GM18951 (cell line): ENCODE results near the gene CRKL.
"Not testable (repeated sequence)": the region's sequence is repeated elsewhere in the genome, so short reads cannot be mapped to it uniquely, and the experiment has no call there.

Experiments
- POLR2A ChIP-seq: IDR thresholded peaks from 4 replicates; pipeline ENCODE4 v1.6.1; 2011; ENCODE audit warnings: mild to moderate bottlenecking; ENCODE audit not compliant: insufficient read length, insufficient read depth; ENCODE audit errors: extremely low read depth
- in situ Hi-C: fragments of 300-500 bp; cut with MboI; formaldehyde crosslinking; loops from one replicate; pipeline ENCODE4 v1.12.0; 2022; ENCODE audit warnings: low sequenced_read_pairs, mixed read lengths, inconsistent platforms; ENCODE audit not compliant: unreplicated experiment

CRKL gene

DNA sequence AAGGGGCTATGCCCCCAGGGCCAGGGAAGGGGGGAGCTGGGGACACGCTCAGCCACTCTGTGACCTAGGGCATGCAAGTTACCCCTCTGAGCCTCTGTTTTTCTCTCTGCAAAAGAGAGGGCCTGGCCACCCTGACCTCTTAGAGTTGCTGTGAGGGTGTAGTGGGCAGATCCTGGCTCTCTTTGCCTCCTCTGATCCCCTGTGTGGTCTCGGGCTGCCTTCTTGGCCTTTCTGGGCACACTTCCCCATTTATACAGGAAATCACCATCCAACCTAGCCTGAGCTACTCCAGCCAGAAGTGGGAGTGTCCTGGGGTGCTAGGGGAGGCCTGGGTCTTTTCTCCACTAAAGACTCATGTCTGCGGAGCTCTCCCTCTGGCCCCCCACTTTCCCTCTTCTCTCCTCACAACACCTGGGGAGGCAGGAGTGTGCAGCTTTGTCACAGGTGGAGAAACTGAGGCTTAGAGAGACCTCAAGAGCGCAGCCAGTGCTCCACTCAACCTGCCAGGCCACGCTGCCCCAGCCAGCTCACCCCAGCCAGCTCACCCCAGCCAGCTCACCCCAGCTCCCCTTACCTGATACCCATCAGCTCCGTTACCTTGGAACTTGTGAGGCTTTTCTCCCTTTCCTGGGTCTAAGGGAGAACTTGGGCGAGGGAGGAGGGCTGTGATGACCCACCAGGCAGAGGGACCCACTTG lies 51.2 kb downstream of the CRKL start:
- no peak for TF ChIP-seq POLR2A
- in situ Hi-C loops, result no loop called here

DNA sequence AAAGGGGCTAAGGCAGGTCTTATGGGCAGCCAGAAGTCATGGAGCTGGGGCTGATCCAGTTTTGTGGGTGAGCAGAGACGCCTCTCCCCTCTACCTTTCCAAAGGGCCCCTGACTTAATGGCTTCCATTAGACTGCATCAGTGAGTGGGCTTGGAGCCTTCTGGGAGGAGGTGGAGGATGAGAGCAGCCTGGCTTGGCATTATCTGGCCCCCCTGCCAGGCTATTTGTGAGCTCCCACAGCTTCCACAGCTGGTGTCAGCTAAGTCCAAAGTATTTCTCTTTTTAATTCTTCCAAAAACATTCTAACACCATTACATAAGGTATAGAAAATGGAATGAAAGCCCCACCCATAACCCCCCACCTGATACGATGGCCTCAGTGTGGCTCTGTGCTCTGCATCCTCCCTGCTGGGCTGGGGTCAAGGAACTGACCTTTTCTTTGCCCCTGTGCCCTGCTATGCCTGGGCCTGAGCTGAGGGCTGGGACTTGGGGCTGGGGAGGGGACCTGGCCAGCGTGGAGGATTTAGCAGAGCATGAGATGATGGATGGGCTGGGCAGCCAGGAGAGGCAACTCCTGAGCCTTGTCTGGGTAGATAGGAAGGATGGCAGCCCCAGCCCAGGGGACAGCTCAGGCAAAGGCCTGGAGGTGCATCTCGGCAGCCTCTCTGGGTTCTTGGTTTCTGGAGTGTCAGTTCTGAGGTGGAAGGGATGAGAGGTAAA lies 53.9 kb downstream of the CRKL start:
- in situ Hi-C loops, result no loop called here
- TF ChIP-seq POLR2A, result no peak

DNA sequence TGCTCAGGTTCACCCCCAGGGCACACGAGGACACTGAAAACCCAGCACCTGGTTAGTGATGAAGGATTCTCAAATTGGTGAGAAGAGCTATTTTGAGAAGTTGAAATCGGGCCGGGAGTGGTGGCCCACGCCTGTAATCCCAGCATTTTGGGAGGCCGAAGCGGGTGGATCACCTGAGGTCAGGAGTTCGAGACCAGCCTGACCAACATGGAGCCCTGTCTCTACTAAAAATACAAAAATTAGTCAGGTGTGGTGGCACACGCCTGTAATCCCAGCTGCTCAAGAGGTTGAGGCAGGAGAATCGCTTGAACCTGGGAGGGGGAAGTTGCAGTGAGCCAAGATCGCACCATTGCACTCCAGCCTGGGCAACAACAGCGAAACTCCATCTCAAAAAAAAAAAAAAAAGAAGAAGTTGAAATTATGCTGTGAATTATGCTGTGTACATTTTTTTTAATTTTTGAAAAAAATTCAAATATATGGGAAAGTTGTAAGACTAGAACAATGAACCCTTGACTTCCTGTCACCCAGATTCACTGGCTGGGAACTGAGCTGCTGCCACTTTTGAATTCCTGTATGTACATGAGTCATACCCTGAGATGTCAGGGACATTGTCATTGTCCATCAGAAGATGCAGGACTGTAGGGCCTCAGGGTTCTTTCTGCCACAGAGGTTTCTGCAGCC lies 54.9 kb downstream of the CRKL start:
- in situ Hi-C loops, result not testable (repeated sequence)

DNA sequence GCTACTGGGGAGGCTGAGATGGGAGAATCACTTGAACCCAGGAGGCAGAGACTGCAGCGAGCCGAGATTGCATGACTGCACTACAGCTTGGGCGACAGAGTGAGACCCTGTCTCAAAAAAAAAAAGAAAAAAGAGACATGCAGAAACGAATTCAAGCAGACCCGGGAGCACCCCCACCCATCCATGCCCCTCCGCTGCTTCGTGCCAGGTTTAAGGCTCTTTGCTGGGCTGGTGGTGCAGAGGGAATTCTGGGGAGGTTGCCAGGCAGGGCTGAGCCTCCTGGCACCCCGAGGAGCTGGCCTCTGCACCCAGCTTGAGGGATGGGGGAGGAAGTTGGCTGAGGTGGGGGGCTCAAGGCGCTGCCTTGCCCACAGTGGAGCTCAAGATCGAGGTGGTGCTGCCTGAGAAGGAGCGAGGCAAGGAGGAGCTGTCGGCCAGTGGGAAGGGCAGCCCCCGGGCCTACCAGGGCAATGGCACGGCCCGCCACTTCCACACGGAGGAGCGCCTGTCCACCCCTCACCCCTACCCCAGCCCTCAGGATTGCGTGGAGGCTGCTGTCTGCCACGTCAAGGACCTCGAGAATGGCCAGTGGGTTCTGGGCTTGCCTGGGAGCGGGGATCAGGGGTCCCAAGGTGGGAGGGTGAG lies 55.8 kb downstream of the CRKL start:
- in situ Hi-C loops, result no loop called here
- no peak for TF ChIP-seq POLR2A

DNA sequence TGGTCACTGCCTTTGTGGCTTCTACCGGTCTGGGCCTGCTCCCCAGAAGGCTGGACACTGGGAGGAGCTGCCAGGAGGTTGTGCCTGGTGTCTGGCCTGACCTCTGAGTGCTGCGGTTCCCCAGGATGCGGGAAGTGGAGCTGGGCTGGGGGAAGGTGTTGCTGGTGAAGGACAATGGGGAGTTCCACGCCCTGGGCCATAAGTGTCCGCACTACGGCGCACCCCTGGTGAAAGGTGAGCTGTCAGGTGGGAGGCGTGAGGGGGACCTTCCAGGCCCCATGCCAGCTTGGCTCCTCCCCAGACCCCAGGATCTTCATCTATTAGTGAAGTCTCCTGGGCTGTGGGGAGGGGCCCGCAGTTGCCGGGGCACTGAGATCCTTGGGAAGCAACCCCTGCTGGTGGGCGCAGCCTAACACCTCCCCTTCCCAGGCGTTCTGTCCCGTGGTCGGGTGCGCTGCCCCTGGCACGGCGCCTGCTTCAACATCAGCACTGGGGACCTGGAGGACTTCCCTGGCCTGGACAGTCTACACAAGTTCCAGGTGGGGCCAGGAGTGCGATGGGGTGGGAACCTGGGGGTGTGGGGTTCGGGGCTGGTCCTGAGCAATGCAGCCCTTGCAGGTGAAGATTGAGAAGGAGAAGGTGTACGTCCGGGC lies 56.6 kb downstream of the CRKL start:
- in situ Hi-C loops, result no loop called here
- TF ChIP-seq POLR2A, result no peak

DNA sequence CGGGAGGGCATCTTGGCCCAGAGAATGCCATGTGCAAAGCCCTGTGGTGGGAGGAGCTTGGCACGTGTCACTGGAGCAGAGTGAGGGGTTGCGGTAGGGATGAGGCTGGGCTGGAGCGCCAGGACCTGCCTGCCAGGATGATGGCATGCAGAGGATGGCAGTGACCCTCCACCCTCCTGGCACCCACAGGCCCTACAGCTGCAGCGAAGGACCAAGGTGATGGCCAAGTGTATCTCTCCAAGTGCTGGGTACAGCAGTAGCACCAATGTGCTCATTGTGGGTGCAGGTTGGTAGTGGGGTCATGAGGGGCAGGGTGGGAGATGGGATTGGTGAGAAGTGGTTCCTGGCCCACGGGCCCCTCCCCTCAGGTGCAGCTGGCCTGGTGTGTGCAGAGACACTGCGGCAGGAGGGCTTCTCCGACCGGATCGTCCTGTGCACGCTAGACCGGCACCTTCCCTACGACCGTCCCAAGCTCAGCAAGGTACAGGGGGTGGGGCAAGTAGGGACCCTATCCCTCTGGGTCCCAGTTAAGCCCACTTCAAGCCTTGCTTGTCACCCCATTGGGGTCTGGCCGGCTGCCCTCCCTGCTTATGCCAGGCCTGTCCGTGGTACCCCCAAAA lies 57.2 kb downstream of the CRKL start:
- TF ChIP-seq POLR2A, result no peak
- in situ Hi-C loops, result no loop called here

DNA sequence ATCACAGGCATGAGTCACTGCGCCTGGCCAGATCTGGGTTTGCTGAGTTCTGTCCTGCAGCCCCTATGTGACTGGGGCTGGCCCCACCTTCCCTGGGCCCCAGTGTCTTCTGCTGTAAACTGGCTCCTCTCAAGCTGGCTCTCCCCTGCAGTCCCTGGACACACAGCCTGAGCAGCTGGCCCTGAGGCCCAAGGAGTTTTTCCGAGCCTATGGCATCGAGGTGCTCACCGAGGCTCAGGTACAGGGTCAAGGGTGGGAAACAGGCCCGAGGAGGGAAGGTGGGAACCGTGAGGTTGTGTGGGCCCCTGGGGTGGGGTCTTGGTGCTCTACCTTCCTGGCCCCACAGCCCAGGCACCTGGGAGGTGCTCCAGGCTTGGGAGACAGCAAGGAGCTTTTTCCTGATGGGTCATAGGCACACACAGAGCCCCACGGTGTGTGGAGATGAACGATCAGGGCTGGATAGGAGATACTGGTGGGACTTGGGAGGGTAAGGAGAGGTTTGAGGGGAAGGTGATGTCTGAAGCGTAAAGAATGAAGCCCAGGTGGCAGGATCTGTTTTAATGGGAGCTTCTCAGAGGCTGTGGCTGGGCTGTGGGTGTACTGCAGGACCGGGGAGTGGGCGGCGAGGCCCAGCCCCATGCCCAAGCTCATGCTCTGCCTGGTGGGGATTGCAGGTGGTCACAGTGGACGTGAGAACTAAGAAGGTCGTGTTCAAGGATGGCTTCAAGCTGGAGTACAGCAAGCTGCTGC lies 58.5 kb downstream of the CRKL start:
- in situ Hi-C loops, result no loop called here

DNA sequence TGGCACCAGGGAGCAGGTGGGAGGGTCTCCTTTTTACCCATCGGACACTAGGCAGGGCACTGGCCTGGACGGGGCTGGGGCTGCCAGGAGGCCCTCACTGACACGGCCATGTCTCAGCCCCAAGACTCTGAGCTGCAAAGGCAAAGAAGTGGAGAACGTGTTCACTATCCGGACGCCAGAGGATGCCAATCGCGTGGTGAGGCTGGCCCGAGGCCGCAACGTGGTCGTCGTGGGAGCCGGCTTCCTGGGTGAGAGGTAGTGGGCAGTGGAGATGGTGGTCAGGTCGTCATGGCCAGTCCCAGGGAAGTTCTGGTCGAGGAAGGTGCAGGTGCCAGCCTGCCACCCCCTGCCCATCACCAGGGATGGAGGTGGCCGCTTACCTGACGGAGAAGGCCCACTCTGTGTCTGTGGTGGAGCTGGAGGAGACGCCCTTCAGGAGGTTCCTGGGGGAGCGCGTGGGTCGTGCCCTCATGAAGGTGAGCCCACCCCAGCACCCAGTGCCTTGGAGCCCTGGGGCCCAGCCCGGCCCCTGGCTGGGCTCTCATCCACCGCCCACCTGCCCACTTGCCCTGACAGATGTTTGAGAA lies 59.2 kb downstream of the CRKL start:
- TF ChIP-seq POLR2A, result no peak
- in situ Hi-C loops, result no loop called here

More for the DNA sequence above, 58.5 kb downstream of the CRKL start:
- no peak for TF ChIP-seq POLR2A

DNA sequence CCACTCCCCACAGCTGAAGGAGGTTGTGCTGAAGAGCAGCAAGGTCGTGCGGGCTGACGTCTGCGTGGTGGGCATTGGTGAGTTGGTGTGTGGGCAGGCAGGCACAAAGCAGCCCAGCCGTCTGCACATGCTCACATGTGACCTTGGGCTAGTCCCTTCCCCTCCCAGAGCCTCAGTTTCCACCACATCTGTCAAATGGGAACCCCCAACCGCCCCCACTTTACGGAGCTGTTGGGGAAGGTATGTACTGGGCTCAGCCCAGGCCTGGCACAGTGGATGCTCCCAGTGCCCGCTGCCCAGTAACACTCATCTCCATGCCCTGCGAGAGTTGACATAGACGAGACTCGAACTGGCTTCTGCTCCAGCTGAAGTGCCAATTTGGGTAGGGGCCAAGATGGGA lies 59.8 kb downstream of the CRKL start:
- TF ChIP-seq POLR2A, result no peak
- in situ Hi-C loops, result no loop called here

DNA sequence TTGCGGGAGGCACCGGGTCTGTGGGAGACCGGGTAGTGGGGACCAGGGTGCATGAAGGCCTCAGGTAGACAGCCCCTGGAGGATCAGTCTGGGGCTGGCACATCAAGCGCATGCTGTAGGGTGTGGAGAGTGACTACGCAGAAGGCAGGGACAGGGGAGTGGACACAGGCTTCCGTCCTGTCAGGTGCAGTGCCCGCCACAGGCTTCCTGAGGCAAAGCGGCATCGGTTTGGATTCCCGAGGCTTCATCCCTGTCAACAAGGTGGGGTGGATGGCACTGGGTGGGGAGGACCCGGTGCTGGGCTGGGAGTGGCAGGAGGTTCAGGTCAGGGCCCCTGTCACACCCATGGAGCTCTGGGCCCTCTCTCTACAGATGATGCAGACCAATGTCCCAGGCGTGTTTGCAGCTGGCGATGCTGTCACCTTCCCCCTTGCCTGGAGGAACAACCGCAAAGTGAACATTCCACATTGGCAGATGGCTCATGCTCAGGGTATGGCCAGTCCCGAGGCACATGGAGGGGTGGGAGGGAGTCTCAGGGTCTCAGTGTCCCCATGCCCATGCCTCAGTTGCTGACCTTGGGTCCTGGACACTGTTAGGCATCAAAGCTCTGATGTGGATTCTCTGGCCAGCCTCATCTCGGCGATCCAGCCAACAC lies 60.4 kb downstream of the CRKL start:
- in situ Hi-C loops, result no loop called here

DNA sequence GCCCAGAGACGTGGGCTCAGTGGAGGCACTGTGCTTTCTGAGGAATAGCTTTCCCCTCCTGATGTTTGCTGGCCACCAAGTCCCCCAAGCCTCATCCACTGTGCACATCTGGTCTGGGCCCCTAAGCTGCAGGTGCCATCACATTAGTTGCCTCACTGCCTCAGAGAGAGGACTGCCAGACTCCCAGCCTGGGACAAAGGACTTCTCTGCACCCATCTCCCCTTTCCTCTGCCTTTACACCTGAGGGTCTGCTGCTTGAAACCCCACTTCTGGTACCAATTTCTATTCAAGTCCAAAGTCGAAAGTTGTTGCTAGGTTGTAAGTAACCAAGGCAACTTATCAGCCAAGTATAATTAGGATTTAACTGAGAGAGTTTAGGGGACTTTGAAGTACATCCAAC lies 61.2 kb downstream of the CRKL start:
- no peak for TF ChIP-seq POLR2A
- in situ Hi-C loops, result no loop called here

More for the DNA sequence above, 60.4 kb downstream of the CRKL start:
- TF ChIP-seq POLR2A, result no peak
